Activated naive CD8-positive, alpha-beta T cell treated with anti-CD3 and anti-CD28 coated beads, Interleukin-2, amount 50 U/mL, for 16 hours (primary cell): ENCODE data around the gene RBM26.
"Not testable (repeated sequence)": the region's sequence is repeated elsewhere in the genome, so short reads cannot be mapped to it uniquely, and the experiment has no call there.

Experiments used
- DNase-seq: peaks from one replicate; pipeline ENCODE4 v3.0.0-alpha.2; 2020; ENCODE audit warnings: low read depth, low spot score

Gene RBM26

DNA sequence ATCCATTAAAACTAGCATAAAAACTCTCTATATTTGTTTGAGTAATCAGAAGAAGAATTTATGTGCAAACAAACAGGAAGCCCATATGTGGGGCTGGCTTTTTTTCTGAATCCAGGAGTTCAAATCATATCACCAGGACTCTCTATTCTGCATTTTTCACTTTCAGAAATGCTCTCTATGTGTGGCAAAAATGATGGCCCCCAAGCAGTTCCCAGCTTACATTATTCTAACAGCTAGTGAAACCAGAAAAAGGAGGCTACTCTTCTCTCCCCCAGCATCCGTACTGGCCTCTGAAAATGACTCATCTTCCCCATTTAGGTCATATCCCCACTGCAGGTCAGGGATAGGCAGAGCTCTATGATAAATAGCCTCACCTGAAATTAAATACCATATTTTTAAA, 20.4 kb downstream of the RBM26 start:
- DNase-seq, result no peak

DNA sequence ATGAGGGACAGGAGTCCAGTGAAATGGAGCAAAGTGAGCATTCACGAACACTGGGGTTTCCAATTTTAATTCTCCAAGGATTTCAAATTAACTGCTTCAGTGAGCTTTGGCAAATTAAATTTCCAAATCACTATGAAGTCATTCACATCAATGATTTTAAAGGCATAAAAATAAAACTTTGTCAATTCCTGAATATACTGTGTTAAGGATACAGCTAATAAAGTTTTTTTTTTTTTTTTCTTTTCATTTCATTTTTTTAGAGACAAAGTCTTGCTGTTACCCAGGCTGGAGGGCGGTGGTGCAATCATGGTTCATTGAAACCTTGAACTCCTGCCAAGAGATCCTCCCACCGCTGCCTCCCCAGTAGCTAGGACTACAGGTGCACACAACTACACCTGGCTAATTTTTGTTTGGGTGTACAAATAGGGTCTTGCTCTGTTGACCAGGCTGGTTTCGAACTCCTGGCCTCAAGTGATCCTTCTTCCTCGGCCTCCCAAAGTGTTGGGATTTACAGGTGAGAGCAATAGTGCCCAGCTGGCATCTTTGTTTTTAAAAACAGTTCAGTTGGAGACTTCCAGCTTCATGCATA, 21.9 kb downstream of the RBM26 start:
- DNase-seq, result no peak

DNA sequence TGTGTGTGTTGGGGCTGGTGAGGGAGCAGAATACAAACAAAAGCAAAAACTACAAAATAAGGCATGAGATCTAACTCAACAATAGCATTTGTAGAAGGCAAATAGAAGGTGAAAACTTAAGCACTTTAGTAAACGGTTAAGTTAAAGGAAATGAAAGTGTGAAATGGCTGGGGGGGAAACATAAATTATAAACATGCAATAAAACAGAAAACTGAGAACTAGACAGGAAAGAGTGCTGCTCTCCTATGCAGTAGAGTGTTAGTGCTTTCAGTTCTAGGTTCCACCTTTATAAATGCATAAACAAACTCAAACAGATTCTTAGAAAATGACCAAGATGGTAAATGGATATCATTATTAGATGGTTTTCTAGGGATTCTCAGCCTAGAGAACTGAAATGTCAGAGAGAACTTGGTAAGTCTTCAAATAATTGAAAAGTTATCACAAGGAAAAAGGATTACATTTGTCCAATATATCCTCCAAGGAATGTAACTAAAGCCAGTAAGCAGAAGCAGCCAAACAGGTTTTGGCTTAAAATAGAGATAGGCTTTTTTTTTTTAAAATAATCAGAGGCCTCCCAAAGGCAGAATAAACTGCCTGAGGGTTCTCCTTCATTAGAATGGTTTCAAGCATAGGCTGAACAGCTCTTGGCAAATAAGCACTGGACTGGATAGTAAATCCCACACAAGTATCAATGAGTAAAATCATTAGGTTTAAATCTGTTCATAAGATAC, 23.3 kb downstream of the RBM26 start:
- DNase-seq, result no peak

DNA sequence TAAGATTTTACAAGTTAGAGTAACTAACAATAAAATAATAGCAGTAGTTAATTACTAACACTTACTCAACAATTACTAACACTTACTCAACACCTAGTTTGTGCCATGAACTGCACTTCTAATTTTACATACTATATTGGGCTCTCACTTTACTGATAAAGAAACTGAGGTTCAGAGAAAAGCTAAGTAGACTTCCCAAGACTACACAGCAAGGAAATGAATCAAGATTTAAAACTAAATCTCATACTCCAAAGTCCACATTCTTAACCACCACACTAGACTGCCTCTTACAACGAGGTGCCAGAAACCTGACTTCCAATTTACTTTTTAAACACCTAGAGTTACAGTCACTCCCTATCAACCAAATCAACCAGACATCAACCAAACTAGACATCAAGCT, 25.1 kb downstream of the RBM26 start:
- DNase-seq, result no peak

DNA sequence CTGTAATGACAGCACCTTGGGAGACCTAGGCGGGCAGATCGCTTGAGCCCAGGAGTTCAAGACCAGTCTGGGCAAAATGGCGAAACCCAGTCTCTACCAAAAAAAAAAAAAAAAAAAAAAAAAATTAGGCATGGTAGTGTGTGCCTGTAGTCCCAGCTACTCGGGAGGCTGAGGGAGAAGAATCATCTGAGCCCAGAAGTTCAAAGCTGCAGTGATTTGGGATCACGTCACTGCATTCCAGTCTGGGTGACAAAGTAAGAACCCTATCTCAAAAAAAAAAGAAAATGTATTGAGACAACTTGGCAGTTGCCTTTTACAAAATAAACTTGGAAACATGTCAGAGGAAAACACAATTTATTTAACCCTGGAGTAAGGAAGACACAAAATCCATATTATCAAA, 26.8 kb downstream of the RBM26 start:
- no peak for DNase-seq

DNA sequence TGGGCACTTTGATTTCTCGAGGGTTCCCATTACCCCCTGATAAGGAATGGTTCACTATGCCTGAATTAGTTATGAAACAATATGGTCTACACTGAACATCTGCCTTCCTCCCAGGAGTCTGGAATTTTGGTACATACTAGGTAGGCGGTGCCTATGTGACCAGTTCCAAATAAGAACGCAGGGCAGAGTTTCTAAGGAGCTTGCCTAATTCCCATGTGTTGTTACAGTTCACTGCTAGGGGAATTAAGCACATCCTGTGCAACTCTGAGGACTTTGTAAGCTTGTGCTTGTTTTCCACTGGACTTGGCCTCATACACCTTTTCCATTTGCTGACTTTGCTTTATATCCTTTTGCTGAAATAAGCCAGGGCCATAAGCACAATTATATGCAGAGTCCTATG, 29.2 kb downstream of the RBM26 start:
- no peak for DNase-seq

DNA sequence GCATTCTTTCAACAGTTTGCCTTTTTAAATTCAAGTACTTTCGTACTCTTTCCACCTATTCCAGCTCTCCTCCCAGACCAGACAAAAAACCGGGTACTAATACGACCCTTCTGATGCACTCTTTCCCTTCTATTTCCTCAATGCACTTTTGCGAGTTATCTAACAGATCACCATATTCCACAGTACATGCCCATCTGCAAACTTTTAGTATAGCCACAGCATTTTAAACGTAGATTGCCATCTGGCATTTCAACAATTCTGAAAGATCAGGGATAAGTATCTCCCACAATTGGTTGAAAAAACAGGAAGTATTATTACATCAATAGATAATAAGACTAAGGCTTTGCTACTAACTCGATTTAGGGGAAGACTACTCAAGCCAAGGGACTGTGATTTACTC, 31.5 kb downstream of the RBM26 start:
- no peak for DNase-seq

DNA sequence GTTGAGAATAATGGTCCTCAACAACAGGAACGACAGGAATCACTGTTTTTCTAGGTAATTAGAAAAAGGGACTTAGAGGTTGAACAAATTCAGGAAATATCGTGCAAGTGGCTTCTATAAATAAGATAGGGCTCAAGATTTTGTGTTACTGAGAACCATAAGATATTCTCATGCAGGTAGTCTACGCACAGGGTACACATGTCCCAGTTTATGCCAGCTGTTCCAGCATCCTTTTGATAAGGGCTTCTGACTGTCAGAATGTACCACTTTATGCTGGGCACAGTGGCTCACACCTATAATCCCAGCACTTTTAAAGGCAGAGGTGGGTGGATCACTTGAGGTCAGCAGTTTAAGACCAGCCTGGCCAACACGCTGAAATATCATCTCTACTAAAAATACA, 32.1 kb downstream of the RBM26 start:
- no peak for DNase-seq

DNA sequence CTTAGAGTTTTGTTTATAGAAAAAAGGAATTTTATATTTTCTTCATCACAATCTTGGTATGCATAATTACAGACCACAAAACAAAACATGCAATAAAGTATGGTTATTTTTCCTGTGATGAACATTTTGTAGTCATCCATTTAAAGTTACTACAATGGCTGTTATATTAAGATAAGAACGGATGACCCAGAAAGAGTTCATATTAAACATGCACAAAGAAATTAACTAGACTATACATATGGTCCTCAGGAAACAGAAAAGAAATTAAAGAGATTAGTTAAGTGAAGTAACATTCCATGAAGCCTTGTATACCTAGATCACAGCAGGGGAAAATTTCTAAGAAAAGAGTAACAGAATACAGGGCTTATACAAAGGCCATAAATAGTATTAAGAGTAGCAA, 36.8 kb downstream of the RBM26 start:
- DNase-seq, result no peak

DNA sequence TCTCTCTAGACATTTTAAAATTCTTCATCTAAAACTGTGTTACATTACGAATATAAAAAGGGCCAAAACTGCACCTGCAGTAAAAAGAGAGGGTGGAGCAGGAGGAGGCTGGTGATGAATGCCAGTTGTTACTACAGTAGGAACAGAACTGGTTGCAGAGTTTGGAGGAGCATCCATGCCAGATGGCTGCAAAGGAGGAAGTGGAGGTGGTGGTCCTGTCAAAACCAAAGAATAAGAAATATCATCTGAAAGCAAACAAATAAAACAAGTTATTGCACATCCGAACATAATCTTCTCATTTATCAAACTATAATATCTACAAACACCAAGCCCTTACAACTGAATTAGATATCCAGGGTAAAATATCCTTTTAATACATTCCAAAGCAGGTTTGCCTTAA, 40.1 kb downstream of the RBM26 start:
- DNase-seq, result no peak

DNA sequence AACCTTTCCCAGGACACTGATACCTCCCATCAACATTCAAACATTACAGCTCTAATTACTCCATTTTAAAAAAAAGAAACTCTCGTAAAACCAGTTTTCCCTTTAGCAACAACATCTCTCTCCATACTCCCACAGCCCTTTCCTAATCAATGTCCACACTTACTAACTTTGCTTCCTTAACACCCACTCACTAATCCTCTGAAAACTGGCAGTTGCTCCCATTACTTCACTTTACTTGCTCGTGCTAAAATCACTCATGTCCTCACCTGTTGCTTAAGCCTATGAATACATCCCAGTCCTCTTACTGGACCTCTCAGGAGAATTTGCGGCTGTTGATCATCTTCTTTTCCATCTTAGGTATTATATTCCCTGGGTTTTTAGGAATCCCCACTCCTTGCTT, 44.8 kb downstream of the RBM26 start:
- DNase-seq, result no peak

DNA sequence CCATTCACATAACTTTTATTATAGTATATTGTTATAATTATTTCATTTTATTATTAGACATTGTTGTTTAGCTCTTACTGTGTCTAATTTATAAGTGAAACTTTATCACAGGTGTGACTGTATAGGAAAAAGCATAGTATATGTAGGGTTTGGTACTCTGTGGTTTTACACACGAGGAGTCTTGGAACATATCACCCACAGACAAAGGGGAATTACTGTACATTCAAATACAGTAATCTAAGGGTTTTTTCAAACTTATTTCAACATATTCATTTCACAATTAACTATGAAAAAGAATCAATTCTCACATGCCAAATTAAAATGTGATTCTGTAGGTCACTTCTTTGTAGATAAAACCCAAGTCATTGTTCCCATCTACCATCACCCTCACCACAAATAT, 46.0 kb downstream of the RBM26 start:
- no peak for DNase-seq

DNA sequence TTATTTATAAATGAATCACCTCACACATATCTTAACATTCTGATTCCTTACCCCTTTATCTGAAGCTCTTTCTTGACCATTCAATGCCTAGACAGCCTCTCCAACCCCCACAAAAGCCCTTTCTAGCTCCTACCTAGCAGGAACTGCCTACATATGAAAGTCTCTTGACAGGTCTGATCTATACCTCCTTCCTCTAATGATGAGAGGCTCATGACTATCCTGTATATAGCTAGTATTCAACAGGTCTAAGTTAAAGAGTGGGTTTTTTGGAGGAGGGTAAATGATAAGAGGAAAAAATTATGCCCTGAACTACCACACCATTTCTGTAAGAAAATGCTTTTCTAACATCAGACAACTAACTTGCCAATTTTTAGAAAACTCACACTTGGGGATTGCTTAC, 47.0 kb downstream of the RBM26 start:
- no peak for DNase-seq

DNA sequence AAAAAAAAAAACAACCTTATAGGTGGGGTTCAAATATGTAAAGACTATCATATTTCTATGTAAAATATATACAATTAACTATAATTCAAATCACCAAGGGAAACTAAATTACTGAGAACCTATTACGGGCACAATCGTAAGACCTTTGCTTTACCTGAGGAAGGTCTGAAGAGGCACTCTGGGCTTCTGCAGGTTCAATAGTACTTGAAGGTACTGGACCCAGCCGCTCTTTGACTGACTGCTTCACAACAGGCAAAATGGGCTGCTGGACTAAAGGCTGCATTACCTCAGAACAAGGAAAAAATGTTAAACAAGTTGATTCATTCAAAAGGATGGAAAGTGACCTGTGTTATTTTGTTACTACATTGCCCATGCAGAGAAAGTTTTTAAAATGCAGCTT, 51.8 kb downstream of the RBM26 start:
- no peak for DNase-seq

DNA sequence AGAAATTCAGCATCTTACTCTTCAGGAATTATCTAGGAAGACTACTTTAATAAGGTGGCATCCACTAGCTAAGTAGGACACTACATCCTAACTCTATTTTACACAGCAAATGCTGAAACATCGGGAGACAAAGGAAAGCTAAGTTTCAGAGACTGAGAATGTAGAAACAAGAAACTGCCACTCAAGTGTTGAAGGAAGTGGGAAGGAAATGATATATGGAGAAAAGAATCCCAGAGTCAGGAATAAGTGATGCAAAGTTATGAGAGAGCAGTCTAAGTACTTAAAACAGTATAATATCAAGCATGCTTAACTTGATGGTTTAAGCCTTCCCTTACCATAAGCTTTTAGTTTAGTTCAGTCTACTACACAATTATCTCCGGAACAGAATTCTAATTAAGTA, 52.4 kb downstream of the RBM26 start:
- no peak for DNase-seq

DNA sequence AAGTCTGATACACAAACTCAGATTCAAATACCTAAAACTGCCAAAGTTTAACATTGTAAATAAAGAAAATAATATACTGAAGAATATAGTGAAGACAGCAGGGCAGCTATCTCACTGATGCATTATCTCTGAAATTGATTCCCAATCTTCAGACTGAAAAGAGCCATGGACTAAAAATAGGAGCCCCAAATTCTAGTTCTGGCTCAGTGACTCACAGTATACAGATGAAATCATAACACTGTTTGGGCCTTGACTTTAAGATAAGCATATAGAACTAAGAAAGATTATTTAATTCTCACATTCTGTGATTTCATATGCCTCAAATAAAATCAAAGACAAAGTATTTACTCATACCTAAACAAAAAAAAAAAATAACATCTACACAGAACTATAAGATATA, 53.9 kb downstream of the RBM26 start:
- no peak for DNase-seq

DNA sequence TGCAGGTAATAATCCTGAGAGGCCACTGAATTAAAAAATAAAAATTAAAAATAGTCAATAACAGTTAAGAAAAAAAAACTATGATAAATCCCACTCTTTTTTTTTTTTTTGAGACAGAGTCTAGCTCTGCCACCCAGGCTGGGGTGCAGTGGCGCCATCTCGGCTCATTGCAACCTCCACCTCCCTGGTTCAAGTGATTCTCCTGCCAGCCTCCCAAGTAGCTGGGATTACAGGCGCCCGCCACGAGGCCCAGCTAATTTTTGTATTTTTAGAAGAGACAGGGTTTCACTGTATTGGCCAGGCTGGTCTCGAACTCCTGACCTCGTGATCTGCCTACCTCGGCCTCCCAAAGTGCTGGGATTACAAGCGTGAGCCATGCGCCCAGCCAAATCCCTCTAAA, 56.4 kb downstream of the RBM26 start:
- DNase-seq, result not testable (repeated sequence)

DNA sequence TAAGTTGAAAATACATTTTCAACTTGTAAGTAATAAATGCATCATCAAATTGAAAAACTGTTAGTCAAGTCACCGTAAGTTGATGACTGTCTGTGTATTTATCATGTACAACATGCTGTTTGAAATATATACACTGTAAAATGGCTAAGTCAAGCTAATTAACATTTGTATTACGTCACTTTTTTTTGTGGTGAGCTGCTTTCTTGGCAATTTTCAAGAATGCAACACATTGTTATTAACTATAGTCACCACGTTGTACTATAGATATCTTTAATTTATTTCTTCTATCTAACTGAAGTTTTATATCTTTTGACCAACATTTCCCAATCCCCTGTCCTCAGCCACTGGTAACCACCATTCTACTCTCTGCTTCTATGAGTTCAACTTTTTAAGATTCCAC, 57.0 kb downstream of the RBM26 start:
- no peak for DNase-seq

DNA sequence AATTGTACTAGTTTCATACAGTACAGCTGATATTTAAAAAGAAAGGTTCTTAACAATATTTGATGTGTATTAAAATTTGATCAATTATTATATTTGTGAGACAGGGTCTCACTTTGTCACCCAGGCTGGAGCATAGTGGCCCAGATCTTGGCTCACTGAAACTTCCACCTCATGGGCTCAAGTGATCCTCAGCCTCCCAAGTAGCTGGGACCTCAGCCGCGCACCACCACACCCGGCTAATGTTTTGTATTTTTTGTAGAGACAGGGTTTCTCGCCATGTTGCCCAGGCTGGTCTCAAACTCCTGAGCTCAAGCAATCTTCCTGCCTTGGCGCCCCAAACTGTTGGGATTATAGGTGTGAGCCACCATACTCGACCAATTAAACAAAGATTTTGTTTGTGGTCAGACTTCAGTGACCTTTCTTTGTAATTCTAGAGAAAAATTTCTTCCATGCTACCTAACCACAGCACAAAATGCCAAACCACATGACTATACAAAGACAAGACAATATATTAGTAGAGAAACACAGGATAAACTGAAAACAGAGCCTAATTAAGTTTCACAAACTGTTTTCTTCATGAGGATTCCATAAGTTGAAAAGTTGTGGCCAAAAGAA, 59.6 kb downstream of the RBM26 start:
- DNase-seq, result no peak

DNA sequence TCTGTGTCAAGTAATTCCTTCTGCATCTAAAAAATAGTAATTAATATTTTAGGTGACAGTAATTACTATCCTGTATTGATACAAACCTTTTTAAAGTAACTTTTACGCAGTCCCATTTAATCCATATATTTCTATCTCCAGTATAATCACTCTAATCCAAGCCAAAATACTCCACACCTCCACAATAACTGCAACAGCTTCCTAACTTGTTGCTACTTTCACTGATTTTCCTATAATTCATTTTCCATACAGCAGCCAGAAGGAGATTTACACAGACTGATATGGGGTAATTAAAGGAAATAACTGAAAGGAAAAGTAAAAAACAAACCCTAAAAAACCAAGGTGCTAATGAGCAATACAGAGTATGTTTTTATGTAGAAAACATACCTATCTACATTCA, 64.9 kb downstream of the RBM26 start:
- DNase-seq, result no peak

DNA sequence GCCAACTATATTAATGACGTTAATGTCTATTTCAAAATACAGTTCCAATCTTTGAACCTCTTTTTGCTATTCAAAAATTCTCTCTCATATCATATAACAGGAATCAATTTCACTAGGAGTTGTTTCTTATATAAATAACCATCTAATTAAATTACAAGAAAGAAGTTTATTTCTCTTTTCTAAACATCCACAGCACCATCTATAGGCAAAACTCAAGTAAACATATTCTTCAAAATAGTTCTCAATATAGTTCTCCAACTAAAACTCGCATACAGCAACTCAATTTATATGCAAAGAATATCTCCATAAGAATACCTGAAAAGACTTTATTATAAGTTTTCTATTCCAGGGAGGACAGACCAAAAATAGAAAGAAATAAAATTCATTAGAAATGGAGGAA, 65.6 kb downstream of the RBM26 start:
- no peak for DNase-seq

DNA sequence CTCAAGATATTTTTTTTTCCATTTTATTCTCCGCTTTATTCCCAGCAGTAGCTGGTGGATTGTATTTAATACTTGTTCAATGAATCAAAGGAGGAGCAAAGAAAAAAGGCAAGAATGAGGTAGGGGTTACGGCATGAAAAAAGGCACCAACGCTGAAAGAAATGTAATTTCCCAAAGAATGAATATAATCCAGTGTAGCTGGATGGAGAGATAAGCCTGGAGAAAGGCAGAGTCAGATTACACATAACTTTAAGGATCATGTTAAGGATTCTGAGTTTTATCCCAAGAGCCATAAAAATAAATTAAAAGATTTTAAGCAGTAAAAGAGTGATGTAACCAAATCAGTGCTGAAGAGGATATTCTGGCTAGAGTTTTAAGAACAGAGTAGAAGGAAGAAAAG, 67.7 kb downstream of the RBM26 start:
- no peak for DNase-seq

DNA sequence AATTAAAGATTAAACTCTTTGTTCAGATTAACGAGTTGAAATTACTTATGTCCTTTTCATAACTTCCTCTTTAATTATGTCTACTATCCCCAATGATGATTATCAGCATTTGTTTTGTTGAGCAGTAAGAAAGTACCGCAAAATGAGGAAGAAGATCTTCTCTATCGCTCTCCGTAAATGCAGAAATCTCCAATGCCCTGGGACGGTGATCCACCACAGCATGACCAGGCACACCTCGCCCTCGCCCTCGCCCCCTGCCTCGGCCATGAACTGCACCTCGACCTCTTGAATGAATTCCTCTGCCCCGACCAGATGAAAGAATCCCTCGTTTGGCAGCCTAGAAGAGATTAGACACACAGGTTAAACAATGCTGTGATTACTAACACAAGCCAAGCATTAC, 69.1 kb downstream of the RBM26 start:
- DNase-seq, result no peak

DNA sequence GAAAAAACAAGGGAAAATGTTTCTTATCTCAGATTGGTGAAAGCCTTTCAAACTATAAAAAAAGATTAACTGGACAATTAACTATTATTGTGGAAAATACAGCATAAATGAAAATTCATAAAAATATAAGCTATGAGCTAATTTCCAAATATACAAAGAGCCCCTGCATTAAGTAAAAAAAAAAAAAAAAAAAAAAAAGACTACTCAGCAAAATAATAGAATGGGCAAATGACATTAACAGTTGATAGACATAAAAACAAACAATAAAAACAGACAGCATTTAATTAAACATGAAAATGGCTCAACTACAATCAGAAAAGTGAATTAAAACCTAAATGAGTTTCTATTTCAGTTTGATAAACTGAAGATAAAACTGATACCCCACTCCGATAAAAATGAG, 77.5 kb downstream of the RBM26 start:
- DNase-seq, result no peak
